GM12891 (cell line): ENCODE results near the gene STAG3.
A peak's percentile ranks its signal among the peaks of the same experiment; 100 is the strongest.
"Not testable (repeated sequence)": the region's sequence is repeated elsewhere in the genome, so short reads cannot be mapped to it uniquely, and the experiment has no call there.

ENCODE experiments used
- DNase-seq: peaks from one replicate; pipeline ENCODE4 v3.0.0; 2011; ENCODE audit warnings: low spot score; ENCODE audit not compliant: insufficient read length
- FAIRE-seq: peaks from 2 replicates; lab custom pipeline; 2011; peaks lifted over from hg19 to GRCh38; lab: Jason Lieb, UNC
- PAX5 ChIP-seq: IDR thresholded peaks from 2 replicates; pipeline ENCODE4 v1.6.1; 2011; ENCODE audit warnings: low read length, moderate library complexity, mild to moderate bottlenecking; ENCODE audit not compliant: insufficient read depth, severe bottlenecking
- POLR2A ChIP-seq: IDR thresholded peaks from 2 replicates; pipeline ENCODE4 v1.6.1; 2011; ENCODE audit warnings: low read depth, low read length, control low read depth
- POLR2AphosphoS5 ChIP-seq: IDR thresholded peaks from 2 replicates; pipeline ENCODE4 v1.6.1; 2011; ENCODE audit warnings: low read depth, low read length, control low read depth
- POU2F2 ChIP-seq: IDR thresholded peaks from 2 replicates; pipeline ENCODE4 v1.6.1; 2011; ENCODE audit warnings: low read depth, mild to moderate bottlenecking, control low read depth, low read length, moderate library complexity
- SPI1 ChIP-seq: IDR thresholded peaks from 2 replicates; pipeline ENCODE4 v1.6.1; 2011; ENCODE audit warnings: low read depth, low read length, control low read depth
- TAF1 ChIP-seq: IDR thresholded peaks from 2 replicates; pipeline ENCODE4 v1.6.1; 2011; ENCODE audit warnings: low read depth, low read length, control low read depth

The STAG3 gene

DNA sequence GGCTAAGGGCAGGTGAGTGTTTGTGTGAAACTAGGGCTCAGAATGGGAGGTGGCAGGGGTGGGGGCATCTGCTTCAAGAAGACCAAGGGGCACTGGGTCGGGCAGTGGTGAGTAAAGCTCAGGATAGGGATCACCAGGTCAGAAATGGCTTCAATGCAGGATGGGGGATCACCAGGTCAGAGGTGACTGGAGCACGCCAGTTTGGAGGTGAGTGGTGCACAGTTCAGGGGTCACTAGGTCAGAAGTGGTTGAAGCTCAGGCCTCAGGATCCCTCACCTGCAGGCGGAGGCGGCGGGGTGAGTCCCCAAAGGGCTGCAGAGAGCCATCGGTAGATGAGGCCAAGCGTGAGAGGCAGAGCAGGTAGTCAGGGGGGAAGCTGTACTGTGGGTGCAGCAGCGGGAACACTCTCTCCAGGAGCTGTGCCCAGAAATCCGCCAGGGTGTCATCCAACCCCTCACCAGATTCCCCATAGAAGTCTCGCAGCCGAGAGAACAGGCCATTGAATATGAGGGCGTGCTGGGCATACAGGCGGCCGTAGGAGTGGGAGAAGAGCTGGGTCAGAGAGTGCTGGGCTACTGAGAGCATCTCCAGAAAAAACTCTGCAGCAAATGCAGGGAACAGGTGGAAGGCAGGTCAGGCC, 2.3 kb upstream of the STAG3 start:
- FAIRE-seq (no peak), DNase-seq (no peak)
- TF ChIP-seq TAF1: no peak
- TF ChIP-seq POLR2AphosphoS5: no peak
- no peak for TF ChIP-seq POU2F2
- no peak for TF ChIP-seq POLR2A
- TF ChIP-seq PAX5: no peak
- no peak for TF ChIP-seq SPI1

- FAIRE-seq (no peak), DNase-seq (no peak)
- TF ChIP-seq PAX5 (no peak), POU2F2 (no peak), POLR2AphosphoS5 (no peak), SPI1 (no peak), TAF1 (no peak), POLR2A (no peak)
Observed at GRCh38 chr7:100176096-100177044, 1.3 kb upstream of the STAG3 start.

DNA sequence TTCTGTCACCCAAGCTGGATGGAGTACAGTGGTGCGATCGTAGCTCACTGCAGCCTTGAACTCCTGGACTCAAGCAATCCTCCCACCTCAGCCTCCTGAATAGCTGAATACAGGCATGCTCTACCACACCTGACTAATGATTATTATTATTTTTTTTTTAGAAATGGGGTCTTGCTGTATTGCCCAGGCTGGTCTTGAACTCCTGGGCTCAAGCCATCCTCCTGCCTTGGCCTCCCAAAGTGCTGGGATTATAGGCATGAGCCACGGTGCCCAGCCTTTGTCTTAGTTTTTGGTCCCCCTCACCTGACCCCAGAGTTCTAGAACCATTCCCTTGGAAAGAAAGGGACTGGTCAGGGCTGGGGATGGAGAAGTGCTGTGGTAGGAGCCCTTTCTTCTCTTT, 2.4 kb downstream of the STAG3 start:
- DNase-seq, FAIRE-seq: not testable (repeated sequence)

DNA sequence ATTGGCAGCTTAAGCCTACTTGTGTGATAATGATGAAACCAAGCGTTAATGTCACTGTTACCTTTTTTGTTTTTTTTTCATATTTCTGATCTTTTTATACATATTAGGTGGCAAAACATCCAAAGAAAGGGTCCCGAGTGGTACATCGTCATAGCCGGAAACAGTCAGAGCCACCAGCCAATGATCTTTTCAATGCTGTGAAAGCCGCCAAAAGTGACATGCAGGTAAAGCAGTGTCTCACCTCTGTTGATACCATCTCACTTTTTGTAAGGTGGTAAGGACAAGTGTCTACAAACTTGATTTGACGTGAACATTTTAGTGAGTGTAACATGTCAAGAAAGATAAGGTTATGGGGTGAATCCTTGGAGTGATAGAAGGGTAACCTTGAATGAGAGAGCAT, 4.9 kb downstream of the STAG3 start:
- not testable (repeated sequence) for FAIRE-seq, DNase-seq

GRCh38 chr7:100183090-100183489, 5.4 kb downstream of the STAG3 start:
- not testable (repeated sequence) for DNase-seq, FAIRE-seq

GRCh38 chr7:100185726-100186125, 8.0 kb downstream of the STAG3 start:
- DNase-seq: no peak
- FAIRE-seq: no peak
- TF ChIP-seq POLR2AphosphoS5 (no peak), POU2F2 (no peak), SPI1 (no peak), TAF1 (no peak), PAX5 (no peak), POLR2A (no peak)

DNA sequence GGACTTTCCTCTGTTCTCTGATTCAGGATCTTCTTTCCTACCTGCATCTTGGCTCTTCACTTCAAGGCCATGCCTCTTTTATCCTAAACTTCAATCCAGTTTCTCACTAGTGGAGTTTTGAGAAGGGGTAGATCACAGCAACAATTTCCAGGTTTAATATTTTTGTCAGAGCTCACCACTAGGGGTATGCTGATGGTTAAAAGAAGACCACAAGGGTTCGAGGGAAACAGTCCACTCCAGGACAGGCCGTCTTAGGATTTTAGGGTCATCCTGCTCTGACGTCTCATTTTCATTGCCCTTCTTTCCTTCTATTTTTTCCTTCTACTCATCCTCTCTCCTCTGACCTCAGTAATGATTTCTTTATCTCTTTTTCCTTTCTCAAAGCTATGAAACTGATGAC, 11.3 kb downstream of the STAG3 start:
- TF ChIP-seq POU2F2: no peak
- no peak for TF ChIP-seq PAX5
- TF ChIP-seq POLR2A: no peak
- no peak for TF ChIP-seq SPI1
- no peak for TF ChIP-seq TAF1
- TF ChIP-seq POLR2AphosphoS5: no peak
- FAIRE-seq (no peak), DNase-seq (no peak)

DNA sequence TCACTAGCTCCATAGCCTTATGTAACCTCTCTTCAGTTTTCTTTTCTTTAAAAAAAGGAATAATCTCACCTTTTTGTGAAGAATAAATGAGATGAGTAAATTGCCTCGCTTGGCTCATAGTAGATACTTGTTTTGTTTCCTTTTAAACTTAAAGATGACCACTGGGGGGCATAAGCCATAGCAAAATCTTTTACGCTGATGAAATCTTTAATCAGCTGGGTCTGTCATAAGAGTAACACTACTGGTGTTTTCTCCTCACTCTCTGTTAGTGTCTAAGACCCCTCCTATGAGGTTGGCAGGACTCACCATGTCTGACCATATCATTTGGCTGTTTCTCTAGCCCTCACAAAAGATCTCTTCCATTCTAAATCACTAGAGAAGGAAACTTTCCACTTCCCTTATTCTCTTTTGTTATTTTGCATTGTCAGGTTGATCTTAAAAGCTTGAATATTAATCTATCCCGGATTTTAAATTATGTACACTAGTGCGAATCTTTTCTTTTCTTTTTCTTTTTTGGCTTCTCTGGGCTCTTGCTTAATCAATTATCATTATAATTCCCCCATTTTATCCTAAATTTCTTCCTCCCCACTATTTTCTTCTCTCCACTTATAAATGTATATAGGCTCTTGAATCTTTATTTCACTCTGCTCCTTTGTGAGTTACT, 12.5 kb downstream of the STAG3 start:
- FAIRE-seq (peak; percentile 87), DNase-seq (no peak)
- TF ChIP-seq SPI1 (peak; percentile 59; the same call in 1 of the 2 replicates), POLR2AphosphoS5 (no peak), POLR2A (no peak)

DNA sequence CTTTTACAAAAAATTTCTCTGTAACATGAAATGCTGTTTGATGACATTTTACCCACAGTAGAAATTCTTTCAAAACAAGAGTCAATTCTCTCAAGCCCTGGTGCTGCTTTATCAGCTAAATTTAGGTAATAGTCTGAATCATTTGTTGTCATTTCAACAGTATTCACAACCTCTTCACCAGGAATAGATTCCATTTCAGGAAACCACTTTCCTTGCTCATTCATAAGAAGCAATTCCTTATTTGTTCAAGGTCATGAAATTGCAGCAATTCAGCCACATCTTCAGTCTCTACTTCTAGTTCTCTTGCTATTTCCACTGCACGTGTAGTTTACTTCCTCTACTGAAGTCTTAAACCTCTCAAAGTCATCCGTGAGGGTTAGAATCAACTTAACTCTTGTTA, 14.1 kb downstream of the STAG3 start:
- TF ChIP-seq POLR2A: no peak
- TF ChIP-seq PAX5: no peak

GRCh38 chr7:100192281-100192862, 14.7 kb downstream of the STAG3 start:
- DNase-seq: not testable (repeated sequence)
- peak; percentile 60 for FAIRE-seq
- peak; percentile 64 for TF ChIP-seq PAX5

More for the DNA sequence above, 14.1 kb downstream of the STAG3 start:
- FAIRE-seq (peak; percentile 86), DNase-seq (no peak)
